Stomach smooth muscle (tissue), 2 donors: ENCODE data around the gene DNM1.
"Not testable (repeated sequence)": the region's sequence is repeated elsewhere in the genome, so short reads cannot be mapped to it uniquely, and the experiment has no call there.

Source experiments
- H3K27ac ChIP-seq: one replicate; pipeline ENCODE4 v1.7.0; 2013; ENCODE audit warnings: mild to moderate bottlenecking, low read length, inconsistent platforms
- H3K27me3 ChIP-seq, 2 donors: one replicate each; pipeline ENCODE4 v1.7.0; 2013; ENCODE audit warnings: low read length in 2 of 2; ENCODE audit not compliant: insufficient read depth in 2 of 2, control insufficient read depth in 1 of 2
- H3K36me3 ChIP-seq, 2 donors: one replicate each; pipeline ENCODE4 v1.7.0; 2013; ENCODE audit warnings: low read length in 2 of 2; ENCODE audit not compliant: control insufficient read depth in 2 of 2, insufficient read depth in 2 of 2
- H3K4me1 ChIP-seq: one replicate; pipeline ENCODE4 v1.7.0; 2013; ENCODE audit warnings: low read length; ENCODE audit not compliant: control insufficient read depth, insufficient read depth
- H3K4me3 ChIP-seq, 2 donors: one replicate each; pipeline ENCODE4 v1.7.0; 2013; ENCODE audit warnings: low read length in 2 of 2
- H3K9ac ChIP-seq, 2 donors: one replicate each; pipeline ENCODE4 v1.7.0; 2013; ENCODE audit warnings: low read length in 2 of 2, mild to moderate bottlenecking in 1 of 2
- H3K9me3 ChIP-seq, 2 donors: one replicate each; pipeline ENCODE4 v1.7.0; 2013; ENCODE audit warnings: low read length in 2 of 2; ENCODE audit not compliant: control insufficient read depth in 2 of 2
- donor health status: healthy.
- donor health status: Pancreatic carcinoma.

The DNM1 gene

DNA sequence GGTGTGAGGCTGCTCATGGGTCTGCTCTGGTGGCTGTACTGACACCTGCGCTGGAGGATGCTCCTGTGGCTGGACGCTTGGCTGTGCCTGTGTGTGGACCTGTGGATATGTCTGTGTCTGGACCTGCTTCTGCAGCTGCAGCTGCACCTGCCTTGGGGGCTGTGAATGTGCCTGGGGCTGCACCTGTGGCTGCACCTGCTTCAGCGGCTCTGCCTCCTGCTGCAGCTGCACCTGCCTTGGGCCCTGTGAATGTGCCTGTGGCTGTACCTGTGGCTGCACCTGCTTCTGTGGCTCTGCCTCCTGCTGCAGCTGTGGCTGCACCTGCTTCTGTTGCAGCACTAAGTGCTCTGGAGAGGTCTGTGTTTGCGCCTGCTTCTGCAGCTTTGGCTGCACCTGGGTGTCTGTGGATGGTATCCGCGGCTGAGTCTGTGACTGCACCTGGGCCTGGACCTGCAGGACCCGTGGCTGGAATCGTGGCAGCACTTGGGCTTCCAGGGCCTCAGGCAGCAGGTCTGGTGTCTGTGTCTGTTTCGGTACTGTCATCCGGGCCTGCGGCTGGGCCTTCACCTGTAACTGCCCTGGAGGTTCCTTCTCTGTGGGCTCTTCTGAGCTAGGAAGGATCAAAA, 24.3 kb upstream of the DNM1 start:
- Histone ChIP-seq H3K9ac (no peak overlapping the region), H3K27me3 (no peaks in the 10 kb centered on the region), H3K4me3 (no peak overlapping the region), H3K9me3 (no peaks in the 10 kb centered on the region), H3K27ac (no peak overlapping the region), H3K36me3 (peaks cover 52 to 64% of the 10 kb centered on the region in 2 donors), H3K4me1 (no peaks in the 10 kb centered on the region)

DNA sequence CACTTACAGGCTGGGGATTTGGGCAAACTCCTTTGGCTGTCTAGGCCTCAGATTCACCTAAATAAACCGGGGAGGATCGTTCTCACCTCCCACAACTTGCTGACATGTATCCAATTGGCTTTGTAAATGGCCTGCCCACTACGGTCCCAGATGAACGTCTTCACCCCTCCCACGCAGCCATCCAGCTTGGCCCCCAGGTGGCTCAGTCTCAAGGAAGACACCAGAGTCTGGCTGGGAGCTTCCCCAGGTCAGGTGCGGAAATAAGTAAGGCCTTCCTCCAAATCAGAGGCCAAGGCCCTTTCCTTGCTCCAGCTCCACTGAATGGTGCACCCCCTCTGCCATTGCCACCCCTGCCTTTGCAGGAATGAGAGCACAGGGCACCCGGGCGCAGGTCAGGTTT, 23.2 kb upstream of the DNM1 start:
- Histone ChIP-seq H3K27me3 (no peaks in the 10 kb centered on the region), H3K9ac (no peak overlapping the region), H3K4me3 (no peak overlapping the region), H3K36me3 (peaks cover 51 to 56% of the 10 kb centered on the region in 2 donors), H3K4me1 (no peaks in the 10 kb centered on the region), H3K9me3 (no peaks in the 10 kb centered on the region), H3K27ac (no peak overlapping the region)

DNA sequence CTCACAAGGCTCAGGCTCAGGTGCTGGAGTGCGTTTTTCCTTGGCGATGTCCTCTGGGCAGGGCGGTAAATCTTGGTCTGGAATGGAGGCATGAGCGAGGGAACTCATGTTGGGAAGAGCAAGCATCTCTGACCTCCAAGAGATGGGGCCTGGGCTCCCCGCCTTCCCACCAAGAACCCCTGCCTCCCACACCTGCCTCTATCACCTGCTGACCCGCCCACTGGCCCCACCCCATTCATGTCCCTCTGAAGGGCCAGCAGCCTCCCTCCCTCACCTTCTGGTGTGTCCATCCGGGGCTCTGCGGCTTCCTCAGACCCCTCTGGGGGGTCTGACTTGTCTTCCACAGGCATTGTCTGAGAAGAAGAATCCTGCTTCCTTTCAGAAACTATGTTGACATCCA, 22.7 kb upstream of the DNM1 start:
- no peak overlapping the region for H3K27ac ChIP-seq

DNA sequence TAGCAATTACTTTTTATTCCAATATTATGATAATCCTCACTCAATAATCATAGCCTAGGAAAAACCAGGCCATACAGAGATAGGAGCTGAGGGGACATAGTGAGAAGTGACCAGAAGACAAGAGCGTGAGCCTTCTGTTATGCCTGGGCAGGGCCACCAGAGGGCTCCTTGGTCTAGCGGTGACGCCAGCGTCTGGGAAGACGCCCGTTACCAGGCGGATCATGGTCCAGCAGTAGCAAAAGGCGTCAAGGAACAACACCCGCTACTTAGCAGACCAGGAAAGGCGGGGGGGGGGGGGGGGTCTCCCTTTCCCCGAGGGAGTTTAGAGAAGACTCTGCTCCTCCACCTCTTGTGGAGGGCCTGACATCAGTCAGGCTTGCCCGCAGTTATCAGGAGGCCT, 21.7 kb upstream of the DNM1 start:
- H3K4me3 ChIP-seq, H3K9me3 ChIP-seq, H3K9ac ChIP-seq, H3K27me3 ChIP-seq, H3K4me1 ChIP-seq, H3K27ac ChIP-seq: not testable (repeated sequence)
- H3K36me3 ChIP-seq, result peaks cover 50 to 57% of the 10 kb centered on the region in 2 donors

More for the DNA sequence above, 22.7 kb upstream of the DNM1 start:
- Histone ChIP-seq H3K4me1 (no peaks in the 10 kb centered on the region), H3K9ac (no peak overlapping the region), H3K27me3 (no peaks in the 10 kb centered on the region), H3K4me3 (no peak overlapping the region), H3K36me3 (peaks cover 51 to 56% of the 10 kb centered on the region in 2 donors), H3K9me3 (no peaks in the 10 kb centered on the region)

DNA sequence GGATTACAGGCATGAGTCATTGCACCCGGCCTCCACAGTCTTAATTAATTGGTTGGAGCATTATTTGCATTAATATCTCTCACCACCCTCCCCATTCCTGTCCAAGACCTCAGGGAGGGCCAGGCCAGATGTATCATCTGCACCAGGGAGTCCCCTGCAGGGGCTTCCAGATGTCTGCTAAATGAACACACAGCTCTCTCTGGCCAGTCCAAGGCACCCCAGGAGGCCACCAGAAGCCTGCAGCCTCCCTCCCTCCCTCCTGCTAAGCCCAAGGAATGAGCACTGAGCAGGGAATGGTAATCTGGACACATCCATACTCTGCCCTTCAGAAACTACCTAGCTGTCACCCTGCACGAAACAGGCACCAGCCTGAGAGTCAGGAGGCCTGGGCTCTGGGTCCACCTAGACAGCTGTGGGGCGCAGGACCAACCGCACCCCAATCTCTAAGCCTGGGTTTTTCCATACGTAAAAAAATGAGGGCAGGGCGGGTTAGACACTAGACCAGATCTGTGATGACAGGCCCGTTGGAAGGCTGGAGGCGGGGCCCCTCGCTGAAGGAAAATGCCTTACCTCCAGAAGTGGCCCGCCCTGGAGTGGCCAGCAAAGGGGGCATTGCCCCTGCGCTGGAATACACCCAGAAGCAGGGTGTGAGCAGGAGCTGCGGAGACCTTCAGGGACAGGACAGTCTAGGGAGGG, 20.1 kb upstream of the DNM1 start:
- H3K36me3 ChIP-seq, result peaks cover 42 to 45% of the 10 kb centered on the region in 2 donors
- H3K9ac ChIP-seq, result no peak overlapping the region
- H3K9me3 ChIP-seq, result no peaks in the 10 kb centered on the region
- no peak overlapping the region for H3K27ac ChIP-seq
- no peaks in the 10 kb centered on the region for H3K27me3 ChIP-seq
- H3K4me1 ChIP-seq, result no peaks in the 10 kb centered on the region
- no peak overlapping the region for H3K4me3 ChIP-seq

DNA sequence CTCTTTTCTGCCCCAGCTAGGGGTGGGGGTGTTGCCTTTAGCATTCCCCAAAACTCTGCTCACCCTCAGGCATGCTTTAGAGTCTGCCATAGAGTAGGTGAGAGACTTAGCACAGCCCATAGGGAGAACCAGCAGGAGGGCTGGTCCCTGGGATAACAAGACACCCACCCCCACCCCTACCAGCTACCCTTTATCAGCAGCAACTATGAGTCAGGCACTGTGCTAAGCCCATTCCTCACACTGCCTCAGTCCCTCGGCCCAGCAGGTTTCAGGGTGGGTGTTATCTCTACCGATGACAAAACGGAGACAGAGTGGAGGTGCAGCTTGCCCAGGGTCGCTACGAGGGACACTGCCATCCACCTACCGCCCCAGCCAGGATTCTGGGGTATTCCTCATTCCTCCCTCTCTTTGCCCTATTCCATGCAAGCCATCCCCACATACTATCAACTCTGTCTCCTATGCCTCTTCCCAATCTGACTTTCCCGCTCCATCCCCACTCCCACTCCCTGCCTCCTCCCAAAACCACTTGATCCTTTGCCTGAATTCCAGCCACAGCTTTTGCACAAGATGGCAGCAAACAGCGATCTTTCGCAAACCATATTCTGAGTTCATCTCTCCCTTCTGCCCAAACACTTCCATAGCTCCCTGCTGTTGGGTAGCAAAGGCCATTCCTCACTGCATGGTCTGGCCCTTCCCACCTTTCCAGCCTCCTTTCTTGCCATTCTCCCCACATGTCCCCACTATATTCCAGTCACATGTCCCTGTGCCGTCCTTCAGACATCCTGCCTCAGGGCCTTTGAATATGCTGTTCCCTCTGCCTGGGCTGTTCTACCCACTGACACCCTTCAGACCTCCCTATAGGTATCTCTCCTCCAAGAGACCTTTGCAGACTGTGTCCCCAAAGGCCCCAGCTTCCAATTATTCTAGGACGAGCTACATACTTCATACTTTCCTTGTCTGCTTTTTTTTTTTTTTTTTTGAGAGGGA, 16.9 kb upstream of the DNM1 start:
- no peak overlapping the region for H3K27ac ChIP-seq
- no peak overlapping the region for H3K4me3 ChIP-seq
- H3K36me3 ChIP-seq, result peaks cover 26 to 27% of the 10 kb centered on the region in 2 donors
- H3K9ac ChIP-seq, result no peak overlapping the region
- no peaks in the 10 kb centered on the region for H3K27me3 ChIP-seq
- H3K4me1 ChIP-seq, result peaks cover 11% of the 10 kb centered on the region
- H3K9me3 ChIP-seq, result no peaks in the 10 kb centered on the region

DNA sequence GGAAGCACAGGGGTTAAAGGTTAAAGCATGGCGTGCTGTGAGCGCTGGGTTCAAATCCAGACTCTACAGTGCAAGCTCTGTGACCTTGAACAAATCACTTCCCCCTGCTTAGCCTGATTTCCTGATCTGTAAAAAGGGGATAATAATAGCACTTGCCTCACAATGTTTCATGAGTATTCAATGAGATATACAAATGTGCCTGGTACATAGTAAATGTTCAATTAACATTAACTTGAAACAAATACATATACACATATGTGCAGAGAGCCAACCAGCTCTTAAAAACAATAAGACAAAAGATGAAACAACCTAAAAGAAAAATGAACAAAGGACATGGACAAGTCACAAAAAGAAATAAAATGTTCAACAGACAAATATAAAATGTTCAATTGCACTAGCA, 15.8 kb upstream of the DNM1 start:
- no peak overlapping the region for H3K9ac ChIP-seq
- H3K4me3 ChIP-seq, result no peak overlapping the region
- peaks cover 26 to 27% of the 10 kb centered on the region in 2 donors for H3K36me3 ChIP-seq
- H3K9me3 ChIP-seq, result no peaks in the 10 kb centered on the region
- H3K27me3 ChIP-seq, result no peaks in the 10 kb centered on the region
- H3K4me1 ChIP-seq, result peaks cover 15% of the 10 kb centered on the region
- H3K27ac ChIP-seq, result no peak overlapping the region

DNA sequence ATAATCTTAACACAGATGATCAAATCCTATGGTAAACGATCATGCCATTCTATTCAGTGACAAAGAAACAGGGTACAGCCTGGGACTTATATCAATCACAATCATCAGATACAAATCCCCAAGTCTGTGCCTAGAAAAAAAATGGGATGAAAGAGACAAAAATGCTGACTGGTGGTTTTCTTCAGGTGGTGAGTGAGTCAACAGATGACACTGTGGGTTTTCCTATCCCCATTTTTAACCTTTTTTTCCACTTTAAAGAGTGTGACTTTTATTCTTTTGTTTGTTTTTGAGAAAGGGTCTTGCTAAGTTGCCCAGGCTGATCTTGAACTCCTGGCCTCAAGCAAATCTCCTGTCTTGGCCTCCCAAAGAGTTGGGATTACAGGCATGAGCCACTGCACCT, 15.0 kb upstream of the DNM1 start:
- Histone ChIP-seq H3K4me3 (no peak overlapping the region), H3K36me3 (peaks cover 22 to 26% of the 10 kb centered on the region in 2 donors), H3K9me3 (no peaks in the 10 kb centered on the region), H3K4me1 (peaks cover 22% of the 10 kb centered on the region), H3K9ac (no peak overlapping the region), H3K27ac (no peak overlapping the region), H3K27me3 (no peaks in the 10 kb centered on the region)

DNA sequence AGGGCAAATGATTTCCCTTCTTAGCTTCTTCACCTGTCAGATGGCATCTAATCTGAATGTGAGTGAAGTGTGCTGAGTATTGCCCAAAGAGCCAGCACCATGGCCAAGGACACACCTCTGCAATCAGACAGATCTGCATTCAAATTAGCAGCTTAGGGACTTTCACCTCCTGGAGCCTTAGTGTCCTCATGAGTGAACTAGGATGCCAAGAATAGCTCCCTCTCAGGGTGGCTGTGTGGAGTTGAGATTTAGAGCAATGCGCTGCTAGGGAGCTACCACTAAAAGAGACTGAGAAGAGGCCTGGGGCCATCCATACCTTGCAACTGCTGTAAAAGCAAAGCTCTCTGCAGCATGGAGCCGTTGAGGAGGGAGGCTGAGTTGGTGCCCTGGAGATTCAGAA, 13.2 kb upstream of the DNM1 start:
- Histone ChIP-seq H3K9me3 (no peaks in the 10 kb centered on the region), H3K4me3 (peak overlapping the region in 1 of 2 donors; percentile 91), H3K4me1 (peaks cover 22% of the 10 kb centered on the region), H3K9ac (peak overlapping the region in 1 of 2 donors; percentile 96), H3K27me3 (no peaks in the 10 kb centered on the region), H3K36me3 (peaks cover 18 to 24% of the 10 kb centered on the region in 2 donors), H3K27ac (no peak overlapping the region)

DNA sequence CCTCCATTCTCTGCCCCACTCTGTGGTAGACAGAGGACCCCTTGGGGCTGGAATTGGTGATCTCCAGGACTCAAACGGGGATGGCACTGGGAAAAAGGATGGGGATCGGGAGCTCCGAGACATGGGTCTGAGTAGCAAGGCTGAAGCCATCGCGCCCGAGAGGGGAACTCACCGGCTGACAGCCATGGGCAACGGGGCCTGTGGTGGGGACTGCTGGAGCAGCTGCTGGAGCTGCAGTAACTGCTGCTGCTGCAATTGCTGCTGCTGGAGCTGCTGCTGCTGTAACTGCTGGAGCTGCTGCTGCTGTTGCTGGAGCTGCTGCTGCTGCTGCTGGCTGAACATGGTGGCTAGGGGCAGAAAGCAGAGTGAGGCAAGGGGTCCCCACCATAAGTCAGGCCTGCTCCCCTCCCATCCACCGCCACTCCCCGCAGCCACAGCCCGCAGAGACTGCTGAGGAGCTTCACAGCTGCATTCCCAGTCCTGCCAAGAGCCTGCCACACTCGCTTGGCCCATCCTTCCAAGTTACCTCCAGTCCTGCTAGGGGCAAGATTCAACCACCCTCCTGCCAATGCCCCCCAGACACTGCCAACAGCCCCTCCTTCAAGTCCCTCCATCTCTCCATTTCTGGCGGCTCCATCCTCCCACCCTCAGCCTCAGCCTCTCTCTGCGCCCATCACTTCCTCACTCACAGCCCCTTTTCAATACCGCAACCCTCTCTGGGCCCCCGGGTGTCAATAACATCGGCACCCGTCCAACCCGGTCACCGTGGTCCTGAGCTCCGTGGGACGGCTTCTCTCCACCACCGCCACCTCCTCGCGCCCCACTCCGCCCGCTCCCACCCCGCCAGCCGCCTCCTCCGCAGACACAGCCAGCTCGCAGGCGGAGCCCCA, 12.4 kb upstream of the DNM1 start:
- H3K27ac ChIP-seq, result peak overlapping the region; percentile 76
- no peaks in the 10 kb centered on the region for H3K27me3 ChIP-seq
- peaks cover 22% of the 10 kb centered on the region for H3K4me1 ChIP-seq
- H3K36me3 ChIP-seq, result peaks cover 11 to 17% of the 10 kb centered on the region in 2 donors
- no peaks in the 10 kb centered on the region for H3K9me3 ChIP-seq
- peak overlapping the region; percentile 84 to 91 for H3K4me3 ChIP-seq
- H3K9ac ChIP-seq, result peak overlapping the region; percentile 95 to 96
